GM21717 (cell line): ENCODE measurements around the gene VAC14.

ENCODE experiments used
- ATAC-seq: cut with Tn5 transposase; IDR thresholded peaks from one replicate; pipeline ENCODE4 v1.9.1; 2021; ENCODE audit warnings: mild to moderate bottlenecking, moderate library complexity; ENCODE audit not compliant: unreplicated experiment

Gene VAC14

DNA sequence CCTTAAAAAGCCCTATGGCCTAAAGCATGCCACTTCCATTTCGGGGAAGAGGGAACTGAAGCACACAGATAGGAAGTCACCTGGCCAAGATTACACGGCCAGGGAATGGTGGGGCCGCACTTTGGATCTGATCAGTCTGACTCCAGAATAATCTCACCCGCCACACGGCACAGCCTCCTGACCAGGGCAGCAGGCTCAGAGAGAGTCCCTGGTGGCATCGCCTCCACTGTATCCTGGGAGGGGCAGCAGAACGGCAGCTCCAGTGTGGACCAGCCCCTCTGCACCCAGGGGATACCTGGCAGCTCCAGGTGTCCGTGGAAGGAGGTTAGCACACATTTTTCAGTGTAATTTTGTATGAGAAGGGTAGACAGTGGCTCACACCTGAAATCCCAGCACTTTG lies 35.5 kb downstream of the VAC14 start:
- ATAC-seq: no peak

DNA sequence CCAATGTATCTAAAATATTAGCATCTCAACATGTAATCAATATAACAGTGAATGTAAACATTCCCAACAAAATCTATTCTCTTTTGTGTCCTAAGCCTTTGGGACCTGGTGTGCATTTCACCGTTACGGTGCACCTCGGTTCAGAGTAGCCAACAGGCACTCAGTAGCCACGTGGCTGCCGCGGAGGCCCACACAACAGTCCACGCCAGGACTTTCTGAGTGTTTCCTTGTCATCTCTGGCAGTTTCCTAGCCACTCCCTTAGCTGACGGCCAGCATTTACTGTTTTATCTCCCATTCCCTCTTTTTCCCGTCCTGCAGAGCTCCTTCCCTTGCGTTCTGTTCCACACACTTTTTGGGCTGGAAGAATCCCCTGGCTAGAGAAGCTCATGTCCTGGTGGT lies 36.3 kb downstream of the VAC14 start:
- no peak for ATAC-seq

DNA sequence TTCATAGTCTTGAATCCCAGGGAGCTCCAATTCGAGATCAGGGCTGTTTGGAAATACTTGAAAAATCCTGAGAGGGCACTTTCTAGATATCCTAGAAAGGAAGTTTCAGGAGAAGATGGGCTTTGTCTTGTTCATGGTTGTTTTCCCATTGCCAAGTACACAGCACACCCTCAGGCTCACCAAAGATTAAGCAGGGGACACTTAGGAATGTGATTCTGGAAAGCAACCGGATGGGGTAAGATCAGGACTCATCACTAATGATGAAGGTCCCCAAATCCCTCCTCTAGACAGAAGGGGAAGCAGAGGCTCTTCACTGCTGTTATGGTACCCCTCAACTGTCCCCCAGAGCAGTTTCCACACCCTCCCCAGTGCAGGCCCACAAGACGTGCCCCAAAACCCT lies 40.7 kb downstream of the VAC14 start:
- ATAC-seq: no peak

DNA sequence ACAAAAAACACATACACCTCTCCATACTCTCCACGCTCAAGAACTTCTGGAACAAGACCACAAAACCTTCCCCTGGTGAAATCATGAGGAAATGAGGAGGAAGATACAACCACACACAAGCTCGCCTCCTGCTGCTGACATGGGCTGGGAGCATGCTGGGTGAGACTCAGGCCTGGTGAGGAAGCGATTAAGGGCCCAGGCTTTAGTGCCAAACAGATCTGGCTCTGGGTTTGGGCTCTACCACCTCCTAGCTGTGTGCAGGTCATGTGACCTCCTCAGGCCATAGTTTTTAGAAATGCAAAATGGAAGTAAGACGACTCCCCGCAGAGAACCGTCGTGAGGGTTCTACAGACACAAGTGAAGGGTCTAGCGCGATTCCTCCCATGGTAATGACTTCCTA lies 41.3 kb downstream of the VAC14 start:
- no peak for ATAC-seq

DNA sequence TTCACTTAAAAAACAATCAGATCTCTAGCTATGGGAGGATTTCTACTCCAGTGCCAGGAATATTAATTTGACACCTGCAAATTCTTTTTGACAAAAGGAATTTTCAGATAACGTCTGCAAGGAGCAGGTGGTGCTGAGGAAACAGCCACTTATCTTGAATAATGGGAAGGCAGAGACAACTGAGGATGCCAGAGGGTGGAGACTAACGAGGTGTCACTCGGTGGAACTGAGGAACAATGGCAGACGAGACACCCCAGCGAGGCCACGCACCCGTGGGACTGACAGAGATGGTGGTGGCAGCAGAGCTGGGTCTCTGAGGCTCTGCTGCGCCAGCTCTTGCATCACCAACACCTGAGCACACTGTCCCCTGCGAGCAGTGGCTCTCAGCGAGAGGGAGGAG lies 42.2 kb downstream of the VAC14 start:
- ATAC-seq: no peak

DNA sequence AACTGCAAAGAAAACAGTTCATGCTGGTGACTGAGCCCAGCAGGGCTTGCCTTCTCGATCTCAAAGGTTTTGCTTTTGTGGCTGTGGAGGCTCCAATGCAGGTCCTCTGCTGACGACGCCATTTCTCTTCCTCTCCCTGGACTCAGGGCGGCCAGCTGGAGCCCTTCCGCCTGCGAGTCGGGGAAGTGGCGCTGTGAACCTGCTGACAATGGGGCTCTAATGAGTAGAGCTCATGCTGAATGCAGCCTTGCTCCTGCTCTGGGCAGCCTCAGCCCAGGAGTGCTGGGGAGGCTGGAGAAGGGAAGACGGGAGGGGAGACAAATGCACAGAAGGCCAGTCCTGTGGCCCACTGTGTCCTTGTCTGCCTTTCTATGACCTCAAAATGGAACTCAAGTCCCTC lies 43.8 kb downstream of the VAC14 start:
- no peak for ATAC-seq

DNA sequence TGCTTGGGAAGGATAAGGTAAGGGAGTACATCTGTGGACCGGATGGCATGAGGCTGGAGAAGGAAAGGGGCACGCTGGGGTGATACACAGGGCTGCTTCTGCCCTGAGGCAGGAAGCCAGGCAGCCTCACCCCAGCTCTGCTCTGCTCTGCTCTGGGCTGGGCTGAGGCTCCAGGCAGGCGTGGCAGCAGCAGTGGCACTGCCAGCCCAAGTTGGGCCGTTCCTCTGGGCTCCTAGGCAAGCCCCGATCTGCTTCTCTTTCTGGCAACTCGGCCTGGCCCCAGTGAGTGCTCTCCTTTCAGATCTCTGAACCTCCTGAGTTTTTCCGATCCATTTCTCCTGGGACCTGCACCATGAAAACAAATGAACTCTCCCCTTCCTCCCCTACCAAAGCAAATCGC lies 44.9 kb downstream of the VAC14 start:
- ATAC-seq: no peak

DNA sequence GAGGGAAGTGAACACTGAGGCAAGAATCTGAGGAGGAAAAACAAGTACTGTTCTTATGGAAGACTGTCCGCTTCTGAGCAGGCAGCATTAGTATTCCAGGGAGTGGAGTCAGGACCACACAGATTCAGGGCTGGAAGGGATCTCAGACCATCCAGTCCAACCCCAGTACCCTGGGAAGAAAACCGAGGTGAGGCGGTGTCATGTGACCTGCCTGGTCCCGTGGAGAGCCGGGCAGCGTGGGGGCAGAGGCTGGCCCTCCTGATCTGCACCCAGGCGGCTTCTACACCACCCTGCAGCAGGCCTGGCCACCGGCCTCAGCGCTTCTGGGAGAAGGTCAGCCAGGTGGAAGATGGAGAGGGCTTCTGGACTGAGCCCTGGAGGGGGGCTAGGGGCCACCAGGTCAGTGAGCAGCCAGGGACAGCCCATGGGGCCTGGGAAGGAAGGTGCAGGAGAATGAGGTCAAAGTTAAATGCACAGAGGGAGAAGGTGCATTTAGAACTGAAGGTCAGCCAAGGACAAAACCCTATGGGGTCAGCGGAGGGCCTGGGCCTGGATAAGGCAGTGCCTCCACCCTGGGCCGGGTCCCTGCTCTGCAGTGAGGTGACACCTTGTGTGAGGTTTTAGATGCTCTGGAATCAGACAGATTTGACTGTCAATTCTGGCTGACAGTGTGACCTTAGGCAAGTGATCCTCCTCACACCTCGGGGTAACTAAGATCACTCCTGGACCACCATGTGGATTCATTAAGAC lies 45.9 kb downstream of the VAC14 start:
- ATAC-seq: no peak

DNA sequence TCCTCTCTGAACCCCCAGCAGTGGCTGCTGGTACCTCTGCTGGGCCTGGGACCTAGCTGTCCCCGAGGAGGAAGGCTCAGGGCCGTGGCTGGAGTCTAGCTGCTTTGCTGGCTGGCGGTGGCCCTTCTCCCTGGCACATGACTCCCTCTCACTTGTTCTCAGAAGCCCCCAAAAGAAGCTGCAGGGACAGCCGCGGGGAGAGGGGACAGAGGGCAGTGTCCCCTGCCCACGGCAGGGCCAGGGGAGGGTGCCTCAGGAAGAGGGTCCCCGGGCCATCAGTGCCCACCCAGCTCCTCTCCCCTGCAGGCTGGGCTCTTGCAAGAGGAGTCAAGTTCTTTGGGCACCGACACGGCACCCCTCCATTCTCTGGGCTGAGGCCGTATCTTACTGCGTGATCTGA lies 46.6 kb downstream of the VAC14 start:
- ATAC-seq: no peak

DNA sequence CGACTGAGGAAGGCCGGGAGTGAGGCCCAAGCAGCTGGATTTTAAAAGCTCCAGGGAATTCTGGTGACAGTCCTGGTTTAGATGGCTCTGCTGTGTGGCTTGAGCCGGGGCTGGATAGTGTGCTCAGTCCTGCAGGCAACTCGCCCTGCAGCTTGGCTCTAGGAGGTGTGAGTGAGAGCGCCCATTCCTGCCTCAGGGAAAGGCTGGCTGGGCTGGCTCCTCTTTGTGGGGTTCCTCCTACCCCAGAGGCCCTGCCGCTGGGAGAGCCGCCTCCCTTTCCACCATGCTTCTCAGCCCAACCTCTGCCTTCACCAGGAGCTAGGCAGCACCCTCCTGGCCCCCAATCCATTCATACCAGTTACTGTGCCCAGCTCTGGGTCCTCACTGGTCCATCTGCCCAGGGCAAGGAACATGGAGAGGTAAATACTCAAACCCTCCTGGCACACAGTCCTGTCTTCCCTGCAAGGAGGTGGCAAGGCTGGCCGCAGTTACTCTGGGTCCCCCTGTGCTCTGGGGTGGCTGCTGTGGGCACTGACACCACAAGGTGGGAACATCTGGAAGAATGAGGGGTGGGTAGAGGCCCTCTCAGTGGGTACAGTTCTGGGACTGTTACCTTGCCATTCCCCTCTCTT lies 47.1 kb downstream of the VAC14 start:
- ATAC-seq: no peak

DNA sequence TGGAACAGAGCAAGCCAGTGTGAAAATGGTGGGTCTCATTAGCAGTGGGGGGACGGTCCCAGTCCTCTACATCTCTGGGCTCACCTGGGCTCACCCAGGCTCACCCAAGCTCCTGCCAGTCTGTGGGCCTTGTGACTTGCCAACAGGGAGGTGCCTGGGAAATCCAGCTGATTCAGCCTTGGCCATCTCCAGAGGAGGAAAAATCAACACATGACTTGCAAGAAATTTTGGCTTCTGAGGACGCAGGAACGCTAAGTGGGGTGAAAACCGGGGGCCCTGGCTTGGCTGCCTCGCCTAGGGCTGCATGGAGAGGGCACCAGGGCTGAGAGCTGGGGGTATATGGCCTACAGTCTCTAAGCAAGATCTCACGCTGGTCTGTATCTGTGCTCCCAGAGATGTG lies 47.7 kb downstream of the VAC14 start:
- no peak for ATAC-seq

DNA sequence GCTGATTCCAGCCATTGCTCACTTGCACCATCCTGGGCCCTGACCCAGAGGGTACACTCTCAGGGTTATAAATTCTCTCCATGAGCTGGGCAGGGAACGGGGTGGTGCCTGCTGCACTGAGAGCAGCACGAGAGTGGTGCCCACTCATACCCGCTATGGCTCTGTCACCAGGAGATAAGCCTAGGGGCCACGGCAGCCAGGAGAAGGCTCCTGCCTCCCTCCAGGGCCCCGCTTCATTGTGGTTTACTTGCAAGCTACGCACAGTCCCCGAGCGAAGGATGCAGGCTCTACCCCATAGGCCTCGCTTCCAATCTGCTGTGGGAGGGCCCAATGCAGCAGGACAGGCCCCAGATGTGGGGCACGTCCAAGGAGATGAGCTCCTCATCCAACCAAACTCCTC lies 48.5 kb downstream of the VAC14 start:
- no peak for ATAC-seq

DNA sequence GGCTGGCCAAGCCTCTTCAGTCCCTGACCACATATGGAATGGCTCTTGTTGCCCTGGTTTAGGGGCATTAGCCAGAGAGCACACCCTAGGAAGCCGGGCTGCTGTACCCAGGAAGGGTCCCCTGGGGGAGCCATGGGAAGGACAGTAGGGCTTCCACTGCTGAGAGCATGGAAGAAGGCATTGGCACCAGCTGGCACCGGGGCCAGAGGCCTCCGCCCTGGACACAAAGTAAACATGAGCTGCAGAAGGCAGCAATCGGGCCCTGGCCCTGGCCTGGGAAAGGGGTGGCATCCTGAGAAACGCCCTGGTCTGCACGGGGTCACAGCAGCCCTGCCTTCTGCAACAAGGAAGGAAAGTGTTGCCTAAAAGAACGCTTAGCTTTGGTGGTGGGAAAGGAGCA lies 49.4 kb downstream of the VAC14 start:
- no peak for ATAC-seq

DNA sequence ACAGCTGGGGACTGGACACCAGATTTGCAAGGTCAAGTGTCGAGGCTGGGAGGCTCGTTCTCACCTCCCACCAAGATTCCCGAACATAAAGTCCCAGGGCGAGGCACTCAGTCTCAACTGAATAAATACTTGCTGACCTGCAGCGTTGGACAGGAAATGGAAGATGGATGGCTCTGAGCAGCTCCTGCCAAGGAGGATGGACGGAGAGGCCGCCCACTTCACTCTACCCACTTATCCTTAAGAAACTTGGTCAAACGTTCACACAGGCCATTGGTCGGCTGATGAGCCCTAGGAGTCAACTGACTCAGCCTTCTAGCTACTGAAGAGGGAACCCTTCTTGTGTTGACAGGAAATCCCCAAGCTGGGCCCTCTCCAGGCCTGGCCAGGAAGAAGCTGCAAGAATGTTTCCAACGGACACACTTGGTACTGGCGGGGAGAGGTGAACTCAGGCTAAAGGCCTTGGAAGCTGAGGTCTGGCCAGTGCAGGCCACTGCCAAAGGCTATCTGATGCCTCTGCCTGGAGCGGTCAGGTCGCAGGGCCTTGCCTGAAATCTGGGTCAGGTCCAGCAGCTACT lies 50.0 kb downstream of the VAC14 start:
- ATAC-seq: no peak

DNA sequence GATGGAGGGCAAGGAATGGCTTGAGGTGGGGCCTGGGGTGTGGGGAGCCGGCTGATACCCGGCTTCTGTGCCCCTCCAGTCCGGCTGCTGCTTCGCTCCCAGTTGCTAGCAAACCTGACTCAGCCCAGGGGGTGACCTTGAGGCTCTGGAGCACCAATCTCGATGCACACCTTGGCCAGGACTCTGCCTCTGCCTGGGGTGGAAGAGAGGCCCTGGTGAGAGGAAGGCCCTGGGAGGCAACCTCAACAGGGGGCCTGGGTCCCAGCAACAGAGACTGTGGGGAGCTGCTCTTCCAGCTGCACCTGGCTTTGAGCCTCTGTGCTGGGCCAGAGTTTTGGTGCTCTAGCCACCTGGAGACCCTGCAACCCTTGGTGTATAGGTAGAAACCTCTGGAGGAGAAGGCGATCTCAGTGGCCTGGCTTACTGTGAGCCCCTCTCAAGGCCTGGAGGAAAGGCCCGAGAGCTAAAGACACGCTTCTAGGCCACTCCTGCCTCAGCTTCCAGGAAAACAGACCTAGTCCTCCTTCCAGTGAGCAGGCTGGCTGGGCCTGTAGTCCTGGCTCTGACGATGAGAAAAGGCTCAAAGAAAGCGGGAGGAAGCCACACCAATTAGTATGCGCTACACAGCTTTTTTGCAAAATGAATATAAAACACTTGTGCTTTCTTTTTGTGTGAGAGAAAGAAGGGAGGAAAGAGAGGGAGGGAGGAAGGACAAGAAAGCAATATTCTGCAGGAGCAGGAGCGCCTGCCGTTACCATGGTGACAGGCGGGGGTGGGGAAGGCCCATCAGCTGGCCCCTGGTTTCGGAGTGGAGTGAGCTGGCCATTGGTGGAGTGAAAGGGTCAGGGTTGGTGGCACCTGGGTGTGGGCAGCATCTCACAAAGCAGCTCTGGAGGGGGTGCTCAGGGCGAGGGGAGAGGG lies 51.0 kb downstream of the VAC14 start:
- ATAC-seq: no peak

DNA sequence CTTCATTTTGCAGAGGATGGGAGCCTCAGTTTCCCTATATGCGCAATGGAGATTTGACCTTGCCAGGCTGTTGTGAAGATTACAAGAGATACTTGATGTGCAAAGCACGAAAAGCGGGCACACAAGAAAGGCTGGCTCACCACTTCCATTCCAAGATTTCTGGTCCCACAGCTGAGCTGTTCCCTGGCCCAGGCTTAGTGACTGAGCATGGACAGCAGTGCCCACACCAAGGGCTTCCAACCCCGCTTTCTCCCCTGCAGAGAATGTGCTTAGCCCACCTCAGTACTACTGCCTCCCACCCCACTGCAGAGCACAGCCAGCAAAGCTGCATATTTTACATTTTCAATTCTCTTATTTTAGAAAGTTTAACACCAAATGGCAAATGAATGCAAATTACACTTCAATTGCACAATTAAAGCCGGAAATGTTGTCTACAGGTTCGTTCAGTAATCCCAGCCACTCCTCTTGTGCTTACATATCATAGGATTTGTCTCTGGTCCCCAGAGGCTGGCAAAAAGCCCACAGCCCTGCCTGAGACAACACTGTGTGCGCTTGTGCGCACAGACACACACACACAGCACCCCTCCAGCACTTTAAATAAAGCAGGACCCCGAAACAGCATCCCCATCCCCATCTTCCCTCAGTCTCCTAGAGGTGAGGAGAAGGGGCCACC lies 51.8 kb downstream of the VAC14 start:
- ATAC-seq: no peak

DNA sequence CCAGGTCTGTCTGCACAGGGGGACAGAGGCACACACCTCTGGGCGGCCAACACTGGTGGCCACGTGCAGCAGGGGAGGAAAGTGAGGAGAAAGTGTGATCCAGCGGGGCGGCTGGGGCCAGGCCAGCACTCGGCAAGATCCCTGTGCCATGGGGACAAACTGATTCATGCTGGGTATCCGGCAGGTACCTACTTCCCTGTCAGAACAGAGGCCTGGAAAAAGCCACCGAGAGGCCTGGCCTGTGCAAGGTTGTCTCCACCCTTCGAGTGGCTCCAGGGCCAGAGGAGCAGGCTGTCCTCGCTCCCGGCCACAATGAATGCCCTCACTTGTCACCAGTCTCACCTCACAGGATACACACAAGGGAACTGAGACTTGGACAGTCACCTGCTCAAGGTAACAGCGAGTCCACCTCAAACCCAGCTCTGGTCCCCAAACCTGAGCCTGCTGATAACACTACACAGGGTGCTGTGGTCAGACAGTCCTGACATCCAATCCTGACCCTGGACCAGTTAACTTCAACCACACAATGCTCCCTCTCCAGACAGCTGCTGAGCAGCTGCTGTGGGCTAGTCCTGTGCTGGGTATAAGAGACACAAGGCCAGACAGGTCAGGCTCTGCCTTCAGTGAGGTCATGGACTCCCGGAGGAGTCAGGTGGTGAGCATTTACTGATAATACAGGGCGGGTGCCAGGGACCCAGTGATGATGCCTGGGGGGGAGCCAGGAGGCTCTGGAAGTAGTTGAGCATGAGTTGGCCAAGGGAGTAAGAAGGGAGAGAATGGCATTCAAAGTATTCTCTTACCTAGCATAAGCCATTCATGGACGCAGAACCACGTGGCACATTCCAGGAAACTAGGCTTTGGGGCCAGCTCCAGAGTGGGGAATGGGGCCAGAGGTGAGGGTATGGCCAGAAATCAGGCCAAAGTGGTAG lies 53.0 kb downstream of the VAC14 start:
- ATAC-seq: no peak

DNA sequence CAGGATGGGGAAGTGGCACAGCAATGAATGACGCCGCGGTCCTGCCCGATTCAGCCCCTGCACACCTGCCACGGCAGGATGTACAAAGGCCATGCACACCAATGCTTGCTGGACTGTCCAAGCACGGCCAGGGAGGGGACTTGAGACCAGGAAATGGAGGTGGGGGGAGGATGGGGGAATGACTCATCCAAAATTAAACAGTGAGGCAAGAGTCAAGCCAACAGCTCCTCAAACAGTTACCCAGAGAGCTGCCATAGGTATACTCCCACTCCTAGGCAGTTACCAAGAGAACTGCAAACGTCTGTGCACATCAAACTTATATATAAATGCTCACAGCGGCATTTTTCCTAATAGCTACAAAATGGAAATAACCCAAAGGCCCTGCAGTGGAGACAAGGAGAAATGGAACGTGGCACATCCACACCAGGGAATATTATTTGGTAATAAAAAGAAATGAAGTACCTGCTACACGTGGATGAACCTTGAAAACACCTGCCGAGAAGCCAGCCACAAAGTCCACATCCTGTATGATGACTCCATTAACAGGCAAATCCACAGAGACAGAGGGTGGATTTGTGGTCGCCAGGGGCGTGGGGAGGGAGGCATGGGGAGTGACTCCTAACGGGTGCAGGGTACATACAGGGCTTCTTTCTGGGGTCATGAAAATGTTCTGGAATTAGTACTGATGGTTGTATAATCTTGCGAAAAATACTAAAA lies 54.1 kb downstream of the VAC14 start:
- no peak for ATAC-seq

DNA sequence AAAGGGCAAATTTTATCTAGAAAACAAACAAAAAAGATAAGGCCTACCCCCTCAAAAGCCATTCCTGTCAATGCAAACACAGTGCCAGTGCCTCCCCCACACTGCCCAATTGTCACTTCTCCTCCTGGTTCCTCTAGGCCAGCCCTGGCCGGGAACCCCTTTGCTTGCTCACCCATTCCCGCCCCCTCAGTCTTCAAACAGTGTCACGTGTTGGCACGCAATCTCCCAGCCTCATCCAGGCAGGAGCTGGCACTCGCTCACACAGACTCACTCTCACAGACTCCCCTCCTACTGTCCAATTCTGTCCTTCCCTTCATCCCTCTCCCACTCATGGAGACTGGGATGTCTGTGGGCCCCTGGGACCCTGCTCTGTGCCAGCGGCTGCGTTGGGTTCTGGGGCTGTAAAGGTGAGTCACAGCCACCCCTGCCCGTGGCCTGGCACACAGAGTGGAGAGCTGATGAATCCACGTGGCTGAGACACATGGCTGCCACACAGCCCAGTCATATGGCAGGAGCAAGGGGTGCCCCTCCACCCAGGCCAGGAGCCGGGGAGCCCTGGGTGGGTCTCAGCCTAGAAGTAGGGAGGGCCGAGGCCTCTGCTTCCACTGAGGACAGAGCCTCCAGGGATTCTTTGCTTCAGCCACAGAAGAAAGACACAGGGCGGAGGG lies 54.8 kb downstream of the VAC14 start:
- ATAC-seq: no peak
